Measurements from ENCODE around the gene OLFM1.

The OLFM1 gene

DNA sequence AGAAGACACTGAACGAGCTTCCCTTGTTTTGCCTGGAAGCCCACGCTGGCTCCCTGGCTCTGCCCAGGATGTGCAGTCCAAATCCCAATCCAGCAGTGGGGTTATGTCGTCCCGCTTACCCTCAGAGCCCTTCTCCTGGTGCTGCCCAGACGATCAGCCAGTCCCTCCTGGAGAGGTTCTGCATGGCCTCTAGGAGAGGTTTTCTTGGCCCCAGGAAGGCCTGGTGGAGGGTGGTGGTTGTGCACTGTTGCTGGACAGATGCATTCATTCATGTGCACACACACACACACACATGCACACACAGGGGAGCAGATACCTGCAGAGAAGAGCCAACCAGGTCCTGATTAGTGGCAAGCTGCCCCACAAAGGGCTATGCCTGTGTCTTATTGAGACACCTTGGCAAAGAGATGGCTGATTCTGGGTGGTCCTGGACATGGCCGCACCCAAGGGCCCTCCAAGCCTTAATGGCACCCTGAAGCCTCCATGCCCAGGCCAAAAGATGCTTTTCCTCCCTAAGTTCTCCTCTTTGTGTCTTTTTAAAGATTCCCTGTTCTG lies 10.5 kb upstream of the OLFM1 start:
- no peak for DNase-seq

DNA sequence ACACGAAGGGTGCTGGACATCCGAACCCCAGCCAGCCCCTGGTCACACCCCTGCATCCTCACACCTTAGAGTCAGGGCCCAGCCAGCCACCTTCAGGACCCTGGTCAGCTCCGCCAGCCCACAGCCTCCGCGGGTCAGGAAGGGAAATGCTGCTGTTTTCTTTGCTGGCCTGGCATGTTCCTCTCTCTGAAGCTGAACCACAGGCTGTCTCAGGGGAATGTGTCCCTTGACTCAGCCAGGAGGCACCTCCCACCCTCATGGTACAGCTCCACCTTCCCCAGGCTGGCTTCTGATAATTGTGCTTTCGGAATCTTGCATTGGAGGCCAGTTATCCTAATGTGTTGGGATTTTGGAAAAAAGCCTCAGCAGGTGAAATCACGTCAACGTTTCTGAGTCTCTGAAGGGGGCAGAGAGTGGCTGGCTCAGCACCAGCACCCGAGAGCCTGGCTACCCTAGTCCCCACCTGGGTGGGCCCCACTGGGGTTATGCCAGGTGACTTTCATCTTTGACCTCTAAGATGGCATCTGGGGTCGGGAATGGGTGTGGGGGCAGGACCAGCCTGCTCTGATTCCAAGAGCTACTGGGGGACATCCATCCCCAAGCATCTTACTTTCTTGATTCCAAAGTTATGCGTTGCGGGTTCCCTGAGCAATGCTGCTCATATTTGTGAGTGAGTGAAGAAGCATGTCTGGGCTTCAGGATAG lies 9.8 kb upstream of the OLFM1 start:
- no peak for DNase-seq

GRCh38 chr9:135078361-135078821 lies 9.1 kb upstream of the OLFM1 start:
- no peak for DNase-seq

DNA sequence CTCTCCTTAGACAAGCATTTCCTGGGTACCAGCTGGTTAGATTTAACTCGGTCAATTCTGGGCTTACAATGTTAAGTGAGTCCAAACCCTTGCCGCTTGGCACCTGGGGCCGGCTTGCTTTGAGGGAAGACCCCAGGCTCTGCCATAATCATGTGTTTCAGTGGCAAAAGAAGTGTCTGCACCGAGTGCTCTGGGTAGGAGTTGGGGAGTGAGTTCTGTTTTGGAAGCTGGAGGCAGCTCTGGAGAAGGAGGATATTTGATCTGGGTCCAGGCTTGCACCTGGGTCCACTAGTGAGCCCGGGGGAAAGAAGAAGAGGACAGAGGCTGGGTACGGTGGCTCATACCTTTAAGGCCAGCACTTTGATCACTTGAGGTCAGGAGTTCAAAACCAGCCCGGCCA lies 8.4 kb upstream of the OLFM1 start:
- no peak for DNase-seq

DNA sequence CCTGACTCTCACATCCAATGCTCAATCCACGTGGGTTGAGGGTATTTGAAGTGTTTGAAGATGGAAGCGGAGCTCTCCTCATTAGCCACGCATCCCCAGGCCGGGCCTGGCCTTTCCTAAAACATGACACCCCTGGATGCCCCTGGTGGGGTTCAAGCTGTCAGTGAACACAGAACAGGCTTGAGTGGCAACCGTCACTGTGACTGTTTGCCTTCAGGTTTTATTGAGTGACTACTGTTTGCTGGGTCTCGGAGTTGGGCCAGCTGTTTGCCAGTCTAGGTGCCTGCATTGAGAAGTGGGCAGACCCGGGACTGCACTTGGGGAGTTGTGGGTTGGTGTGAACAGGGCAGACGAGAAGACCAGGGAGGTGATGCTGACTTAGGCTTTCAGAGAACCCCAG lies 7.8 kb upstream of the OLFM1 start:
- DNase-seq = no peak

GRCh38 chr9:135080286-135081263 lies 6.9 kb upstream of the OLFM1 start:
- DNase-seq = no peak

- no peak for DNase-seq
These were observed 6.2 kb upstream of the OLFM1 start for GRCh38 chr9:135081264-135081660.

- no peak for DNase-seq
These were observed 5.7 kb upstream of the OLFM1 start for GRCh38 chr9:135081731-135082130.

DNA sequence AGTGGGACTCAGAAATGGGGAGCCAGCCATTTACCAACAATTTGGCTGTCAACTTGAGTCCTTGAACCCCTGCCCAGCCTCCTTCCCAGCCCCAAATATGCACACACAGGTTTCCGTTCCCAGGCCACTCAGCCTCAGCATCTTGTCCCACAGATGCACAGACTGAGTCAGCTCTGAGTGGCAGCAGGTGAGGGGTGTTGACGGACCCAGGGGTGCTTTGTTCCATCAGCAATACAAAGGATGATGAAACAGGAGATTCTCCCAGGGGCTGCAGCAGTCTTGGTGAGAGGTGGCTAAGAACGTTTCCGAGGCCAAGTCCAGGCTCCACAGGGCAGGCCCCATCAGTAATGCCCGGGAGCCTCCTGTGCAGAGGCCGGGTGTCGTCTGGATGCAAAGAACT lies 4.9 kb upstream of the OLFM1 start:
- no peak for DNase-seq

DNA sequence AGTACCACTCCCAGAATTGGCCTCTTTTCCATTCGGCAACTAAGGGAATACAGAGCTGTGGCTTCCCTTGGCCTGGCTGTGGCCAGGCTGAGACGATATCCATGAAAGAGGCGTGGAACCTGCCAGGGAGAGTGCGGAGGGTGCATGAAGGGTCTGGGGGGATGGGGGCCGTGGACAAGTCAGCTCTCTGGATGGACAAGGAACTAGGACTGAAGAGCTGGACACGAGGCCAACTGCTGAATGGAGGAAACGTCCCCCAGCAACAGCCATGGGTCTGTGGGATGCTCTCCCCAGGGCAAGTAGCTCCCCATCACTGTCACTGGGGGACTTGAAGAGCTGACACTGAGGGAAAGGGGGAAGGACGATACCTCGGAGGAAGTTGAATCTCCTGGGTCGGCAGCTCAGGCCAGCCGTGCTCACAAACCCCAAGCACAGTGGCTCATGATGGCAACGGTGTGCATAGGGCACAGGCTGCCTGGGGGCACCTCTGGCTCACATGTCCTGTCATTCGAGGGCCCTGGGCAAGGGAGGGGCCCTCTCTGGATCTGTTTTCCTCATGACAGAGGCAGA lies 4.1 kb upstream of the OLFM1 start:
- no peak for DNase-seq

DNA sequence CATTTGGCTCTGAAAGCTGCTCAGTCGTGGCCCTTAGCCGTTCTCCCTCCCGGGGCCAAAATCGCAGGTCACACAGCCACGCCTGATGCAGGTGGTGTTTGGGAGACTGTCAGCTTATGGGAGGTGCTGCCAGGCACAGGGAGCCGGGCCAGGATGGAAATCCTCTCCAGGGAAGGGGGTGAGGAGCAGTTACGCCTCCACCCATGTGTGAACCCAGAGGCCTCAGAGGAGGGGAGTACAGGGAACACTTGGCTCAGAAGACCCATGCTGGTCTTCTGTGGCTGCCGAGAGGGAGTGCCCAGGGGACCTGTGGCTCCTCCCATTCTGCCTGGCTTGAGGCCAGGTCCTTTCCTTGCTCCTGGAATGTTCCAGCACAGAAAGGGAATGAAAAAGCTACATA lies 3.6 kb upstream of the OLFM1 start:
- DNase-seq = no peak

DNA sequence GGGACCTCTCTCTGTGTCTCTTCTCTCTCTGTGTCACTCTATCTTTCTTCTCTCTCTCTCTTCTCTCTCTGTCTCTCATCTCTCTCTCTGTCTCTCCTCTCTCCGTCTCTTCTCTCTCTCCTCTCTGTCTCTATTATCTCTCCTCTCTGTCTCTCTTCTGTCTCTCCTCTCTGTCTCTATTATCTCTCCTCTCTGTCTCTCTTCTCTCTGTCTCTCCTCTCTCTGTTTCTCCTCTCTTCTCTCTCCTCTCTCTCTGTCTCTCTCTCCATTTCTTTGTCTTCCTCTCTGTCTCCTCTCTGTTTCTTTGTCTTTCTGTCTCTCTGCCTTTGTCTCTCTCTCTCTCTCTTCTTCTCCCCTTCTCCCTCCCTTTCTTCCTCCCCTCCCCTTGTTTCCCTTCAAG lies 3.2 kb upstream of the OLFM1 start:
- no peak for DNase-seq

DNA sequence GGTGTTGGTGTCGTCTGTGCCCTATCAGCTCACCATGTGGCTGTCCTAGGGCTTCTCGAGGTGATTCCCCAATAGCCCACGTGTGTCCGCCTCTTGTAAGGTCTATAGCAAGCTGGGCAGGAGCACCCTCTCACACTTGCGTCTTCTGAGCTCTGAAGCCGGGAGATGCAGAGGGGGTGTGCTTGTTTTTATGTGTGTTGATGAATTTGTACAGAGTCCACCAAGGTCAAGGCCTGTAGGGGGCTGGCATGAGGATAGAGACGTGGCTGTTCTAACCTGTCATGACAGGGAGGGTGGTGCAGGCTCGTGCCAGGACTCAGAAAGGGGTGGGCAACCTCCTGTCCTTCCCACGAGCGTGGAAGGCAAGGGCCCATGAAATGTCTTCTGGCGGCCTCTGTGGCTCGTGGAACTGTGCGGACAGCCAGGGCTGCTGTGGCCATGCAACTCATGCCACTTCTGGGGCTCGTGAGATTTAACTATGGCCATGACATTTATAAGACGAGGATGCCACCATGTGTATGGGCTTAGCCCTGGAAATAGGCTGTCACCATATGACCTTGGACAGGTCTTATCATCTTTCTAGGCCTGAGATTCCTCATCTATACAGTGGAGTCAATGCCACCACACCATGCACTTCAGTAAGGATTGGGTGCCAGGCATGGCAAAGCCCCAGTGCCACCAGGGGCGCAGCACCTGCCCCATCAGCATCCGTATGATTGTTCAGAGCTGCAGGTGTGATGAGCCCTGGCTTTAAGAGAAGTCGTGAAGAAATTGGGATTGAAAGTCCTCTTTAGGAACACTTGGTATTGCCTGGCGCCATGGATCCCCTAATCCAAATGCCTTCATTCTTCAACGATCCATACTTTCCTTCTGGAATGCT lies 2.3 kb upstream of the OLFM1 start:
- no peak for DNase-seq

DNA sequence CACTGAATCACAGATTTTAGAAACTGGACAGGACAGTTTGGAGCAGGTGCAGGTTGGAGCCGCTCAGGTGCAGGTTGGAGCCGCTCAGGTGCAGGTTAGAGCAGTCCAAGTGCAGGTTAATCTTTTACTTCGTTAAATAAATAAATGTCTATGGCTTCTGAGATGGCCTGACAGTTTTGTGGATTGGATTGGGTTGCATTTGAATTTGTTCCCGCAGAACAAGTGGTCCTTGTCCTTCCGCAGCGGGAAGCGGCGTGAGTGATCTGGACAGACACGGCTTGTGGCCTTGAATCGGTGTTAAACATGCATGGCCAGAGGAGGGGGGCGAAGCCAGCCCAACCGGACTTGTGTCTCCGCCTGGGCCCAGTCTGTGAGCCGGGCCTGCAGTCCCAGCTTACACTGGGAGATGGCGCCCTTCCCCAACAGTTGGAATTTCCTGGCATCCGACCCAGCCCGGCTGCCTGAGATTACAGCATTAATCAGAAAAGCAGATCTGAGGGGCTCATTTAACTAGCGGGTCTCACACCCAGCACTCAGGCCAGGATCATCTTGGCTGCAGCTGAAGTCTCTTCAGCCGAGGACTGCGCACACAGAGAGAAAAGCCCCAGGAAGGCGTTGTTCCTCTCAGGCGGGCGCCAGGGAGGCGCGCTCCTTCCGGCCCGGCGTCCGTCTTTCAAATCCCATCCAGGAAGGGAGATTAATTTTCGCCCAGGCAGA lies 1.5 kb upstream of the OLFM1 start:
- DNase-seq = peak; percentile 69

DNA sequence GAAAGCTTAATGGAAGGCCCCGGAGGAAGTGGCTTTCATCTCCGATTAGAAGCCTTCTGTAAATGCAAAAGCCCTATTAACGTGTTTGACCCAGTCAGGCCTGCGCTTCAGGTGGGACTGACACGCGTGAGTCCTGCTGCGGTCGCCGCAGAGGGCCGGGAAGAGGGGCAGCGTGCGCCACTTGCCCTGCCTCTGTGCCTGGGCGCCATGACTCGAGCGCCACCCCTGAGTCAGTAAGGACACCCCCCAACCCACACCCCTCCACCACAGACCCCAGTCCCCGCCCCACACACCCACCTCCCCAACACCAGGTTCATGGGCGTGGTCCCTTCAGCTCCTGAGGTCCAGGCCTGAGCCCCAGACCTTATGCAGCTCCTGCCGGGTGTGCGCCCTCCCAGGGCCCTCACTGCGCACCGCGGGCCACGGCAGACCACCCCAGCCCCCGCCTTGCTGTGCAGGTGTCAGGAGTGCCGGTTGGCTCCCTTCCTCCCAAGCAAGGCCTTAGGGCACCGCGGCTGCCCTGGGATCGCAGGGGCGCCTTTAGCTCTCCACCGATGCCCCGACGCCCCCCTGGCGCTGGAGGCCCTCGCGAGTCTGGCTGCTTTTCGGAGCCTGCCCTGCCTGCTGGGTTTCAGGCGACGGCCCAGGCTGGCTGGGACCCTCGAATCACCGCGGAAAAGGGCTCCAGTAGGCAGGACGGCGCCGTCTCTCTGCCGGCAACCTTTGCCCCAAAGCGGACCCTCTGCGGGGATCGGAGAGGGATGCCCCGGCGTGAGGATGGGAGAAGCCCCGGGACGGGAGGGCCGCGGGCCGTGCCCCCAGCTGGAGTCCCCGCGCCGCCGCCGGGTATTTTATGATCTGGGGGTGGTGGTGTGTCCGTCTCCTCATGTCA lies 625 bp upstream of the OLFM1 start:
- DNase-seq = no peak

- no peak for DNase-seq
These were observed 455 bp downstream of the OLFM1 start for GRCh38 chr9:135087899-135088347.

DNA sequence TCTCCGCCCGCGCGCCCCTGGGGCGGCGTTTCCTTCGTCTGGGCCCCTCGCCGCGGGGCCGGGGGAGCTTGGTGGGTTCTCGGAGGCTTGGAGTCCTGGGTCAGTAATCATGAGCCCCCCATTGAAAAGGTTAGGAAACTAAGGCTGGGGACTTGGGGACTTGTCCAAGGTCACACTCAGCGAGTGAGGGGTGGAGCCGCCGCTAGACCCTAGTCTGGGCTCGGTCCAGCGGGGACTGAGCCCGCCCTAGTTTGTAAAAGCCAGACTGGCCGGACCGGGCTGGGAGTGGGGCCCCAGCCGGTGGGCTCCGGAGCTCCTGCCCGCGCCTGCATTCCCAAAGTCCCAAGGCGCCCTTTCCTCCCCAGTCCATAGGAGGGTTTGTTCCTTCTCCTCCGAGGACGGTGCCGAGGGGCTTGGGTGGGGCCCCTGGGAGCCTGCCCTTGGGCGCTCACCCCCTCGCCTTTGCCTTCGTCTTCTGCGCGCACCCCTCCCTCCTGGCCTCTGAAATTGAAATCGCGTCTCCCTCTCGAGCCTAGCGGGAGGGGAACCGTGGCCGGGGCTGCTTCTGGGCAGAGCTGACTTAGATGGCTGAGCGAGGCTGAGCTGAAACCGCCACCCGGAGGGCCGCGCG lies 995 bp downstream of the OLFM1 start:
- DNase-seq = no peak

DNA sequence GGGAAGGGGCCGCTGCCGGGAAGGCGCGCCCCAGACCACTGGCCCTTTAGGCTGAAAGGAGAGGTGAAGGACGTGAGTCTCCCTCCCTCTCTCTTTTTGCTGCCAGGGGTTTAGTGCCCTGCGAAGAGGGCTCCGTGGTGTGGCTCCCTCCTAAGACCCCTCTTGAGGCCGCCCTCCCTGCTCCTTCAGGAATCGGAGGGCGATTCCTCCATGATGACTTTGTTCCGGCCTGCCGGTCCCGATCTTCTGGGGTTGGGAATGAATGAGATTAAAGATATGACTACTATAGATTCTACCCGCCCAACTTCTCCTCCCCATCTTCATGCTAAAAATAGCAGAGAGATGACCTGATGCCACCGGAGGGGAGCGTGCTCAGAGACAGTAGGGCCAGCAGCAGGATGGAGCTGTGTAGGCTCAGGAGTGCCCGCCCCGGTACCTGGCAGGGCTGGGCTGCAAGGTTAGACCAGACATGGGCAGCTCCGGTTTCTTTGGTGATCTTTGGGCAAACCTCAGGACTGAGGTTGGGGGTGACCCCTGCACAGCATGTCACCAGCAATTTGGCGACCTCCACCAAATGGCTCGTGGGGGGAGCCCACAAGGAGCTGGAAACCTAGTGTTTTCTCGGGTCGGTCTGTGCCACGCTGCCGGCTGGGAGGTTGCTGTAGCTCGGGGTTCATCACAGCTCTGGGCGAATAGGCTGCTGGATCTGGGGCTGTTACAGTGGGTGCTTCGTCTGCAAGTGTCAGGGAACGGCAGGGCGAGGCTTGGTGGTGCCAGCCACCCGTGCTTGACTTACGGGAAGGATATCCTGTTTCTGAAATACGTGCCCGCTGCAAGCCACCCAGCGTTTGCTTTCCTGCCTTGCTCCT lies 1.7 kb downstream of the OLFM1 start:
- no peak for DNase-seq

GRCh38 chr9:135090081-135090480 lies 2.6 kb downstream of the OLFM1 start:
- no peak for DNase-seq

All from stimulated activated CD4-positive, alpha-beta T cell treated with anti-CD3 and anti-CD28 coated beads, Interleukin-15, amount 100 ng/mL, for 24 hours (primary cell).